OCI-LY3 (cell line): ENCODE measurements around the gene SLC12A5.

ENCODE experiments used
- CTCF ChIP-seq: fragments of 200-600, 300-600 bp; sonication (generic); IDR thresholded peaks from 2 replicates; pipeline ENCODE4 v1.5.1; 2014; ENCODE audit warnings: antibody characterized with exemption, low read length, low read depth
- EZH2phosphoT487 ChIP-seq: fragments of 200-600 bp; shearing (Covaris generic); IDR thresholded peaks from 2 replicates; pipeline ENCODE4 v1.6.1; 2018; ENCODE audit warnings: antibody characterized with exemption, mixed run types, low read depth

DNA sequence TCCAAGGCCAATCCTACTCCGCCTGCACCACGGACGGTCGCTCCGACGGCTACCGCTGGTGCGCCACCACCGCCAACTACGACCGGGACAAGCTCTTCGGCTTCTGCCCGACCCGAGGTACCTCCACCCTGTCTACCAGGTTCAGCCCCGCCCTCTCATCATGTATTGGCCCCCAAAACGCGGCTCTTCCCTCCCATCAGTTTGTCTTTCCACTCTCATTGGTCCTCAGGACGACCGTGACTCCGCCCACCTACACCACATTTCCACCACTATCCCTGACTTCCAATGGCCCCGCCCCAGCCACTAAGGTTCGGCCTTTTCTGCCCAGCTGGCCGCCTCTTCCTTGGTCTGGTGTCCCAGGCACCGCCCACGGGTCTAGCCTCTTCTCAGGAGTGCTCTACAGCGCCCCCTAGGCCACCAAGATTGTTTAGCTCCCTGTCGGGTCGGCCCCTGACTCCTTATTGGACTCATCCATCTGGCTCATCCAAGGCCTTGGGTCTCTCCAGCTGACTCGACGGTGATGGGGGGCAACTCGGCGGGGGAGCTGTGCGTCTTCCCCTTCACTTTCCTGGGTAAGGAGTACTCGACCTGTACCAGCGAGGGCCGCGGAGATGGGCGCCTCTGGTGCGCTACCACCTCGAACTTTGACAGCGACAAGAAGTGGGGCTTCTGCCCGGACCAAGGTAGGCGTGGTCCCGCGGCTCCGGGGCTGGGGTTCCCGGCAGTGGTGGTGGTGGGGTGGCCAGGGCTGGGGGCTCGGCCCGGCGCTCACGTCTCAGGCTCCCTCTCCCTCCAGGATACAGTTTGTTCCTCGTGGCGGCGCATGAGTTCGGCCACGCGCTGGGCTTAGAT is 17.2 kb upstream of the SLC12A5 start:
- TF ChIP-seq CTCF (peak; percentile 74), EZH2phosphoT487 (no peak)
